Esophagus squamous epithelium (tissue), 4 donors: ENCODE data around the gene VEGFB.

ENCODE experiments used
- CTCF ChIP-seq, 6 experiments: fragments of 450-650 bp in 4 of 6; fragments of 200-600 bp in 2 of 6; sonication (generic) in 2 of 6; IDR thresholded peaks; one replicate each; pipeline ENCODE4 v1.5.1; 2016 to 2019; ENCODE audit warnings: antibody characterized with exemption in 6 of 6, mild to moderate bottlenecking in 4 of 6, moderate library complexity in 4 of 6
- POLR2A ChIP-seq, 4 donors: fragments of 450-650 bp; IDR thresholded peaks; one replicate each; pipeline ENCODE4 v1.6.1; 2017; ENCODE audit warnings: antibody characterized with exemption in 4 of 4, mild to moderate bottlenecking in 4 of 4, moderate library complexity in 3 of 4

- no peak for TF ChIP-seq POLR2A (IDR thresholded peaks at IDR 0.05)
- TF ChIP-seq CTCF (IDR thresholded peaks at IDR 0.05): no peak
These were observed 48.7 kb downstream of the VEGFB start for GRCh38 chr11:64283092-64283491.
